UCSD-AML1 (cell line): ENCODE data around the gene CFAP53.

ENCODE experiments used
- DNase-seq: peaks from one replicate; lab custom pipeline; 2025; ENCODE audit not compliant: unreplicated experiment; lab: John Stamatoyannopoulos, UW

The CFAP53 gene

GRCh38 chr18:50195689-50196088 is 70.6 kb downstream of the CFAP53 start:
- DNase-seq: no peak

GRCh38 chr18:50194631-50195532 is 71.4 kb downstream of the CFAP53 start, which contains the start of gene MYO5B:
Gene MYO5B (minus strand): TSS chr18:50195147. CDS start chr18:50194793, 354 bp downstream.
- DNase-seq: no peak

GRCh38 chr18:50193796-50194630 is 72.3 kb downstream of the CFAP53 start:
- no peak for DNase-seq

- DNase-seq: no peak
Observed at GRCh38 chr18:50192995-50193795, 73.1 kb downstream of the CFAP53 start.

GRCh38 chr18:50190926-50191325 is 75.4 kb downstream of the CFAP53 start:
- no peak for DNase-seq

GRCh38 chr18:50190236-50190635 is 76.1 kb downstream of the CFAP53 start:
- DNase-seq: no peak

GRCh38 chr18:50189160-50189559 is 77.1 kb downstream of the CFAP53 start:
- no peak for DNase-seq

- DNase-seq: no peak
Observed at GRCh38 chr18:50188652-50189051, 77.6 kb downstream of the CFAP53 start.

GRCh38 chr18:50187659-50188058 is 78.6 kb downstream of the CFAP53 start:
- no peak for DNase-seq

GRCh38 chr18:50186385-50186784 is 79.9 kb downstream of the CFAP53 start:
- no peak for DNase-seq

- no peak for DNase-seq
Observed at GRCh38 chr18:50183556-50183955, 82.7 kb downstream of the CFAP53 start.

- DNase-seq: no peak
Observed at GRCh38 chr18:50182511-50182910, 83.8 kb downstream of the CFAP53 start.

GRCh38 chr18:50181590-50181989 is 84.7 kb downstream of the CFAP53 start:
- DNase-seq: no peak

GRCh38 chr18:50179465-50179864 is 86.8 kb downstream of the CFAP53 start:
- DNase-seq: no peak

- DNase-seq: no peak
Observed at GRCh38 chr18:50177294-50177992, 88.9 kb downstream of the CFAP53 start.
